NCI-H187 treated with DMSO at 0.1 percent for 48 hours (cell line): Measurements from ENCODE around the gene BCL2L2.
"Not testable (repeated sequence)": the region's sequence is repeated elsewhere in the genome, so short reads cannot be mapped to it uniquely, and the experiment has no call there.

Experiments
- DNase-seq: peaks from one replicate; lab custom pipeline; 2025; lab: John Stamatoyannopoulos, UW

Gene BCL2L2

DNA sequence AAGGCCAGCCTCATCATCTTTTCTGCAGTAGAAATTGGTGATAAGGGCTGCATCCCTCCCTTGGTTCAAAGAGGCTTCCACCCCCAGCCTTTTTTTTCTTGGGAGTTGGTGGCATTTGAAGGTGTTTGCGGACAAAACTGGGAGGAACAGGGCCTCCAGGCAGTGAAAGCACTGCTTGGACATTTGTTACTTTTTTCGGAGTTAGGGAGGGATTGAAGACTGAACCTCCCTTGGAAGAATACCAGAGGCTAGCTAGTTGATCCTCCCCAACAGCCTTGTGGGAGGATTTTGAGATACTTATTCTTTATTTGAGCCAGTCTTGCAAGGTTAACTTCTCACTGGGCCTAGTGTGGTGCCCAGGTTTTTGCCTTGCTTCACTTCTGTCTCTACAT is 17.8 kb downstream of the BCL2L2 start:
- no peak for DNase-seq

DNA sequence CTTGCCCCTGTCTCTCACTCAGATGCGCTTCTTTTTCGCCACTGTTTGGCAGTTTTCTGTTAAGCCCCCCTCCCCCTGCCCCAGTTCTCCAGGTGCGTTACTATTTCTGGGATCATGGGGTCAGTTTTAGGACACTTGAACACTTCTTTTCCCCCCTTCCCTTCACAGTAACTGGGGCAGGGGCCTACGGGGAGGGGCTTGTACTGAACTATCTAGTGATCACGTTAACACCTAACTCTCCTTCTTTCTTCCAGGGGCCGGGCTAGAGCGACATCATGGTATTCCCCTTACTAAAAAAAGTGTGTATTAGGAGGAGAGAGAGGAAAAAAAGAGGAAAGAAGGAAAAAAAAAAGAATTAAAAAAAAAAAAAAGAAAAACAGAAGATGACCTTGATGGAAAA is 18.4 kb downstream of the BCL2L2 start:
- DNase-seq = no peak

- DNase-seq = not testable (repeated sequence)
Observed at GRCh38 chr14:23325746-23326145, 19.1 kb downstream of the BCL2L2 start.

- DNase-seq = no peak
Observed at GRCh38 chr14:23326491-23327332, 20.1 kb downstream of the BCL2L2 start.

- no peak for DNase-seq
Observed at GRCh38 chr14:23327947-23328744, 21.5 kb downstream of the BCL2L2 start.

DNA sequence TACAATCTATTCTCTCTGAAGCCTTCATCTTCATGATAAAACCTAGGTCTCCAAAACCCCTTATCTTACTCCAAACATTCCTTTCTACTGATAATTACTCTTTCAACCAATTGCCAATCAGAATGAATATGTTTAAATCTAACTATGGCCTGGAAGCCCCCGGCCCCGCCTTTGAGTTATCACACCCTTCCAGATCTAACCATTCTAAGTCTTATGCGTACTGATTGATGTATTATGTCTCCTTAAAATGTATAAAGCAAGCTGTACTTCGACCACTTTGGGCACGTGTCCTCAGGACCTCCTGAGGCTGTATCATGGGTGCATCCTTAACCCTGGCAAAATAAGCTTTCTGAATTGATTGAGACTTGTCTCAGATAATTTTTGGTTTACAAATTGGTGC is 29.0 kb downstream of the BCL2L2 start:
- no peak for DNase-seq

- DNase-seq = no peak
Observed at GRCh38 chr14:23339506-23340268, 33.1 kb downstream of the BCL2L2 start.

DNA sequence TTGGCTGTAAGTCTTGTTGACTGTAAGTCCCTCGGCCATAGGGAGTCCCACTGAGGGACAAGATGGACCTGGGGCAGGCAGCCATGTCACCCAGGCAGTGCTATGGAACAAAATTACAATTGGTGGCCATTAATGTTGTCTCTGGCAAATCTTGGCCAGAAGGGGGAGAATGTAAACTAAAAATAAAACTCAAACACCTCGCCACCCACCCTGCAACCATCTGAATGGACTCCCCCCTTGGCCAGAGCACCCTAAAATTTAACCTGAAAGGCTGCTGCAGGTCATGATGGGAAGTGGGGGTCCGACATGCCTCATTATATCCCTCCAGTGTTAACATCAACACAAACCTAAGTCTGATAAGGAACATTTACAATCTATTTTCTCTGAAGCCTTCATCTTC is 37.8 kb downstream of the BCL2L2 start:
- no peak for DNase-seq

DNA sequence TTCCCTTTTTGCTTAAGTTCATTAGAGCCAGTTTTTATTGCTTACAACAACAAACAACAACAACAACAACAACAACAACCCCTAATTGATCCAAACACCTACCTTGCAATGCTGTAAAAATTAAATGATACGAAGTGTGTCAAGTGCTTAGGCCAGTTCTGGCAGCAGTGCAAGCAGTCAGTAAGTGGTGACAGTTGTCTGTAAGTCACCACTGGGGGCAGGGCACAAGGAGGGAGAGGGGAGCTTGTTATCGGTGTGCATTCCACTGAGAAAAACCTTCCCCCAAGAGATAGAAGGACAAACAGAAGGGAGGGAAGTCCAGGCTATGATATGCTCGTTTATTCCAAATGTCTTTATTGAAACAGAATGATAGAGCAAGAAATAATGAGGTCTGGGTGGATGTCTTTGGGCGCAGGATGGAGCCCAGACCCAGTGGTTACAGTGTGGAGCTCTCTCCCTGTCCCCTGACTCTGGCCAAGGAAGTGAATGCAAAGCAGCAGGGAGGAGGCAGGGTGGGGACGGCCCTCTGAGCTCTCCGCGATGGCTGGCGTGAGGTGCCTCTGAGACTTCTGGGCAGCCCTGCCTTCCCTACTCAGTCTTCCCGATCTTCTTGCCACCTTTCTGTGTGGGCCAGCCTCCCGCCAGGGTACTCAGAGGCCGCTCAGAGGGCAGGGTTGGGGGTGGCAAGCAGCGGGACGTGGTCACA is 39.5 kb downstream of the BCL2L2 start:
- no peak for DNase-seq

- DNase-seq = no peak
Observed at GRCh38 chr14:23346693-23347405, 40.2 kb downstream of the BCL2L2 start.

DNA sequence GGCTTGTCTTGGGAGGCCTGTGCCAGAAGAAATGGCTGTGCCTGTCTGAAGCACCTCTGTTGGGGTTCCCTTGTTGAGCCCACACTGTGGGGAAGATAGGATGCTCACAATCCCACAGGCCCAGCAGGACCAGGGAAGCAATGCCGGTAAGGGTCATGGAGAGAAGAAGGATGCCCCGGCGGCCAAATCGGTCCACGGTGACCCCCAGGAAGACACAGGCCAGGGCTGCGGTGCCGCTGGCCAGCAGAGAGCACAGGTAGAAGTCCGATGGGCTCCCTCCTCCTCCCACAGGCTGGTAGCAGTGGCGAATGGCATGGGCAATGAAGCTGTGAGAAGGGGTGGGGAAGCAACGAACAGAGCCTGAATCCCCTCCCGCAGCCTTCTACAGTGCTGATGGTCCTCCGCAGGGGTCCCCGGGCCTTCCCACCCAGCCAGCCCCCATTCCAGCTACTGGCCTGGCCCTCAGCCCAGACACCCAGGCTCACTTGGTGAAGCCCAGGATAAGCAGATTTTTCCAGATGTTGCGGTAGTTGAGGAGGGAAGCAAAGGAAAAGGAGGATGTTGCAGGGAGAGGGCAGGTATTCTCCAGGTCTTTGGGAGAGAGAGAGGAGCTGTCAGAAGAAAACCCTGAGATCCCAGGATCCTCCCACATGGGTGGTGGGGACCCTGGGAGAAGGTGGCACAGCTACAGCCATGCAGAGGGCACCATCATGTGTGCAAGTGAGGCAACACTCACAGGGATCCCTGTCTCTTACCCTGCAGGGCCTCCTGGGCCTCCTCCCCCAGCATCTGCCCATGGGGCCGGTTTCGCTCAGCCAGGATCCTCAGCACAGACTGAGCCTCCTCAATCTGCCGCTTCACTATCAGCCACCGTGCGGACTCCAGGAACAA is 41.0 kb downstream of the BCL2L2 start:
- no peak for DNase-seq

GRCh38 chr14:23348297-23348655 is 41.6 kb downstream of the BCL2L2 start:
- no peak for DNase-seq

GRCh38 chr14:23349156-23349845 is 42.7 kb downstream of the BCL2L2 start:
- no peak for DNase-seq

- DNase-seq = no peak
Observed at GRCh38 chr14:23351681-23352505, 45.3 kb downstream of the BCL2L2 start.

DNA sequence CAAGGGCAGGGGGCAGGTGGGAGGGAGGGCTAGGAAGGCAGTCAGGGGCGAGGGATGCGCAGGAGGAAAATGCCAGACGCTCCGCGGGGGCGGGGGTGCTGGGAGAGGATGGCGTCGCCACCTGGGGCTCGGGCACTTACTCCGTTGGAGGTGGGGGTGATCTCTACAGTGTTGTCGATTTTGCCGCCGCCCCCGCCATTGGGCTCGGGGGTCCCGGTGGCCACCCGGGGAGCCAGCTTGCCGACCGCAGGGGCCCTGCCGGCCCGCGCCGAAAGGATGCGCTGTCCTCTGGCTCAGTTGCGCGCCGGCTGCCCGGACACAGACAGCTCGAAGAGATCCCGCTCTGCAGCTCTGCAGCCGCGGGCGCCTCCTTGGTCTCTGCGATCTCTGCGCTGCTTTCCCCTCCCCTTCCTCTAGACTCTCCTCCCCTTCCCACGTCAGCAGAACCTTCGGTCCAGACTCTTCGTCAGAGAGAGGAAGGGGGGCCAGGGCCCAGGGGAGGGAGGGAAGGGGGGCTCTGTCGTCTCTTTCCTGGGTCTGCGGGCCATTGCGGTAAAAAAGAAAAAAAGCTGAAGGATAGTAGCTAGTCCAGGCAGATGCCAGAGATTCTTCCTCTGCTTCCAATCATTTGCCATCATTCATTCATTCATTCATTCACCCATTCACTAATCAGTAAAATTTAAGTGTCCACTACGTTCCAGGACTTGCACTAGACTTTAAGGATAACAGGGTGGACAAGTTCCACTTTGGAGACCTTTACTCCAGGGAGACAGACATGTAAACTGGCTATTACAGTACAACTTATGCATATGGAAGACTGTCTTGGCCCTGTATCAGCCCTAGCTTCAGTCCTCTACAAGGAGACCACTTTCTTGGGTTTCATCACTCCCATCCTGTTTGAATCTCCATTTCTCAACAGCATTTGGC is 46.1 kb downstream of the BCL2L2 start, which contains the start of gene SLC22A17:
Gene SLC22A17, minus strand, starts transcription at position 382 of the 927 bp plus-strand sequence.
- no peak for DNase-seq

DNA sequence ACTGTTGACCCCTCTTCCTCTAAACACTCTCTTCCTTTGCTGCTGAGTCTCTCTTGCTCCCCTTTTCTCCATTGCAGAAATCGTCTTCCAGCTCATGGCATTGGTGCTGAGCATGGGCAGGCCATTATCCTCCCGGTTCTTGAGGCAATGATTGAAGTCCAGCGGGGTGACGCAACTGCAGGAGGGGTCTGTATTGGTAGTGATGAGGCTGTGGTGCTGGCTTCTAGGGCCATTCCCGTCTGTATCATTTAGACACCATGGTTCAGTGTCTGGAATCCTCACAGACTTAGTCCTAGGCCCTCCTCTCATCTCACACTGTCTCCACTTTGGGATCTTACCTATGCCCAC is 46.8 kb downstream of the BCL2L2 start:
- DNase-seq = no peak

GRCh38 chr14:23354990-23355389 is 48.4 kb downstream of the BCL2L2 start:
- no peak for DNase-seq
